GM19463 (cell line): ENCODE results near the gene RAB32.
"Not testable (repeated sequence)": the region's sequence is repeated elsewhere in the genome, so short reads cannot be mapped to it uniquely, and the experiment has no call there.

Experiments
- ATAC-seq: cut with Tn5 transposase; IDR thresholded peaks from one replicate; pipeline ENCODE4 v1.9.1; 2021; ENCODE audit warnings: mild to moderate bottlenecking, moderate library complexity; ENCODE audit not compliant: unreplicated experiment

The RAB32 gene

DNA sequence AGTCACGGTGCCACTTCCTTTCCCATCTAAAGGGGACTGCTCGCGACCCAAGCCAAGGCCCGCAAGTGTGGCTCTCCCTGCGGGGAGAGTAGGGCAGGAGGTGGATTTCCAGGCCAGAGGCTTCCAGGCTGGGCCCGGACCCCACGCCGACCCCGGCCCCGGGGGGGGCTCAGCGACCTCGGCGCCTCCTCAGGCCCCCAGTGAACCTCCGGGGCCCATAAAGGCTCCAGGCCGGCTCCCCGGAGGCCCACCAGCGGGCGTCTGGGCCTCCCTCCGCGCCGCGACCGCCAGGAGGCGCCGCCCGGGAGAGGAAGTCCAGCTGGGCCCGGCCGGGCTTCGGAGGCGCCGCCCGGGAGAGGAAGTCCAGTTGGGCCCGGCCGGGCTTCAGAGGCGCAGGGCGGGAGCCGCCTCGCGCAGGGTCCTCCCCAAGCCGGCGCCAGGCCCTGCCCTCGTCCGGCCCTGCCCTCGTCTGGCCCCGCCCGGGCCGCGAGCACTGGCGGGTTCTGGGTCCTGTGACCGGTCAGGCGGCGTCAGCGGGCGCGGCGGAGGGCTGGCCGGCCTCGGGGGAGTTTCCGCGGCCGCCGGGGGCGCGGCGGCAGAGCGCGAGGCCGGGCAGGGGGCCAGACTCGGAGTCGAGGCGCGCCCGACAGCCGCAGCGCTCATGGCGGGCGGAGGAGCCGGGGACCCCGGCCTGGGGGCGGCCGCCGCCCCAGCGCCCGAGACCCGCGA, at the start of gene RAB32:
RAB32 (plus strand) TSS at position 623 of the 729 bp plus-strand sequence; CDS start at position 662, 39 bp downstream.
- peak; percentile 81 for ATAC-seq

- no peak for ATAC-seq
Measured at GRCh38 chr6:146498309-146498708, 45.3 kb upstream of the RAB32 start.

DNA sequence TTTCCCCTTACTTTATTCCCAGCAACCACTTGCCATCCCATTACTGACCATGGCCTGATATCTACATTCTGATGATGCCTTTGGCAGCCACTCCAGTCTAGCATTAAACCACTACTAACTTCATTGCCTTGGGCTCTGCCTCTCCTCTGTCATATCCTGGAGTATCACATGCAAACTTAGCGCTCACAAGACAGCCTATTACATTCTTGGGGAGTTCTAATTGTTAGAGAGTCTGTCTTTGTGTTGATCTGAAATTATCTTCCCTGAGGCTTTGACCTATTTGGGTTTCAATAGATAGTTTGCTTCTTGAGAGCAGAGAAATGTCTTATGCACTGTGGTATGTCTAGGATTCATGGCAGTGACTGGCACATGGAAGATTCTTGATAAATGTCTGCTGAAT, 40.5 kb upstream of the RAB32 start:
- ATAC-seq = no peak

GRCh38 chr6:146515212-146515611, 28.4 kb upstream of the RAB32 start:
- no peak for ATAC-seq

GRCh38 chr6:146526192-146526591, 17.4 kb upstream of the RAB32 start:
- no peak for ATAC-seq

GRCh38 chr6:146532702-146533101, 10.9 kb upstream of the RAB32 start:
- no peak for ATAC-seq

GRCh38 chr6:146542881-146543210, 787 bp upstream of the RAB32 start:
- no peak for ATAC-seq

- ATAC-seq = no peak
Measured at GRCh38 chr6:146543940-146544615, 445 bp downstream of the RAB32 start.

DNA sequence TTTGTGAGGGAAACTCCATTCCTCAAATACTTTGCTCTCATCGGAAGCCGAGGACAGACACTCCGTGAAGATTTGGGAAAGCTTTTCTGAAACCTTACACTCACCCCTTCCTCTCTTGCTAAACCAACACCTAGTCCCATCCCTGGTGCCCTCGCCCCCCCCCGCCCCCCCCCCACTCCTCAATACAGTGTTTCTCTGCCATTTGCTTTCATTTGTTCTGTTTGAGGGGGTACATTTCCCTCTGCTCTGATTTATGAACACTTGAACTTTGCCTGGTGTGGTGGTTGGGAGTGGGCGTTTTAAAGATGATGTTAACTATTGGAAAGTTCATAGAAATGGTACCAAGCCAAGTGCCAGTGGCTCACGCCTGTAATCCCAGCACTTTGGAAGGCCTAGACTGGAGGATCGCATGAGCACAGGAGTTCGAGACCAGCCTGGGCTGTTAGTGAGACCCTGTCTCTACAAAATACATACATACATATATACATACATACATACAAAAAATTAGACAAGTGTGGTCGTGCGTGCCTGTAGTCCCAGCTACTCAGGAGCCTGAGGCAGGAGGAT, 1.1 kb downstream of the RAB32 start:
- ATAC-seq = no peak

GRCh38 chr6:146545581-146545980, 1.9 kb downstream of the RAB32 start:
- ATAC-seq = no peak

DNA sequence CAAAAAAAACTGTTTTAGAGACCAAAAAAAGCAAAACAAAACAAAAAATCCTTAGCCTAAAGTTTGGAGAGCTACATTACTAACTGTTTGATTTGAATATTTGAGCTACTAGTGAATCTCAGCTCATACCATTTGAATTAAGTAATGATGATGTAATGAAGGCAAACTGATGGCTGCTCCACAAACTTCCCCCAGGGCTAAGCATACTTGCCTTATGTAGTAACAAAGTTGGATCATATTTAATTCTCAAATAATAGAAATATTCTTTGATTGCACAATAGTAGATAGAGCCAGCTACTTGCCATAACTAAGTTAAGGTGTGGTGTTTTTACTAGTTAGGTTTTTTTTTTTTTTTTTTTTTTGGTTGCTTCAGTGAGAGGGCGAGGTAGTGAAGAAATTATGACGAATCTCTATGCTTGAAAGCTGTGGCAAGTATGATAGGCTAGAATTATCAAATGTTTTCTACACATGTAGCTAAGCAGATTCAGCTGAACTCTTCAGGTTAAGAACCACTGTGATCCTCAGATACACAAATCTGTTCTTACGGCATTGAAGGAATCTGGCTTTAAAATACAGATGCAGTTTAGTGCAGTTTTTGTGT, 2.9 kb downstream of the RAB32 start:
- no peak for ATAC-seq

- no peak for ATAC-seq
Measured at GRCh38 chr6:146547889-146548288, 4.3 kb downstream of the RAB32 start.

DNA sequence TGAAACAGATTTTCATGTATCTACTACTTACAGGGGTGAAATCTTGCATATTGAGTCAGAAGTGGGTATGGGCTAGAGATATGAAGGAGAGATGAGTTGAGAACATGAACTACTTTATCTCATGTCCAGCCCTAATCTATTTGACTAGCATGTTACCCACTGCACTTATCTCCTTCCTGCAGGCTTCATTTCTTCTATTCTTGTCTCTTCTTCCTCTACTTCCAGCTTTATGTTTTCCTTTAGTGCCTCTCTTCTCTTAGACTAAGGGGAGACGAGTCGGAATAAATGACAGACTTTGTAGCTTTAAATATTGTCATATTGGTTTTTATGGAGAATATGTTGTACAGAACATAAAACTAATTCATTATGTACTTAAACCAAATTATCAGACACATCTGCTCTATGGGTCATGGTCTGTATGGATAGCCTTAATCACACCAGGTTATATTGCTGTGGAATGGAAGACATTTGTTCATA, 5.3 kb downstream of the RAB32 start:
- ATAC-seq = no peak

- ATAC-seq = no peak
Measured at GRCh38 chr6:146550911-146551310, 7.3 kb downstream of the RAB32 start.

- no peak for ATAC-seq
Measured at GRCh38 chr6:146551545-146551944, 7.9 kb downstream of the RAB32 start.

DNA sequence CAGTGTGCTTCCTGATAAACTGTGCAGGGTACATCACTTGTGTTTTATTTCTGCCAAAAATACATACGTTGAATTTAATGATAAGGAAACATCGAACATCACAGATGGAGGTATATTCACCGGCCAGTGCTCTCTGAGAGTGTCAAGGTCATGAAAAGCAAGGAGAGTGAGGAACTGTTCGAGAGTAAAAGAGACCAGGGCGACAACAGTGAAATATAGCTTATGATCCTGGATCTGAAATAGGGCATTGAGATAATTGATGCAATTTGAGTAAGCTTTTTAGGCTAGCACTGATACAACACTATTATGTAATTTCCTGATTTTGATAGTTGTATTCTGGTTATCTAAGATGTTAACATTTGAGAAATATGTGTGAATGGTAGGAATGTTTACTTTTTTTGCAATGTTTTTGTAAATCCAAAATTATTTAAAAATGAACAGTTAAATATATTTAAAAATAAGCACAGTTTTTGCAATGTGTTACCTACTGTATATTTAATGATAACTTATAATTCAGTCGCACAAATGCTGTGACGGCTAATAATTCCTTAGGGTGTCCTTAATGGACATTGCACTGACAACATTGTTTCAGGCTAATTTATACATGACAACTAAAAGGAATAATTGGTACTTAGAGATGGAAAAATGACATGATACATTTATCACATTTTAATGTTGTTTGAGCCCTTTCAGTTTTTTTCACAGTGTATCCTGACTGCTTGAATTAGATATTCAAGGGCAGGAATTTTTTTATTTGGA, 9.9 kb downstream of the RAB32 start:
- no peak for ATAC-seq

DNA sequence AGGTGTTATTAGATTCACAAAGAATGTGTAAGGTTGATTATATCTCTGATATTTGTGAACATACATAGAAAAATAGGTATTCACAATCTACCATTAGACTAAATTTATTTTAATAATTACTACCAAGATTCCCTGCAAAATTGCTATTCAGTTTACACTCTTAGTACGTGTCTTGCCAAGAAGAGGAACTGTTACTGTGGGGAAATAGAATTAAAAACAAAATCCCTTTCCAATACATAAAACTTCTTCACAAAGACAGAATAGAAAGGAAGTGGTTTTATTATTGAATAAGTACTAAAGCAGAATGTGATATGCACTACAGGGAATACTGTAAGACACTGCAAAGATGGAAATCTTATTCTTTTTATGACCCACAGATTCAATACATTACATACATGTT, 17.0 kb downstream of the RAB32 start:
- ATAC-seq = no peak

- not testable (repeated sequence) for ATAC-seq
Measured at GRCh38 chr6:146566661-146567060, 23.0 kb downstream of the RAB32 start.

DNA sequence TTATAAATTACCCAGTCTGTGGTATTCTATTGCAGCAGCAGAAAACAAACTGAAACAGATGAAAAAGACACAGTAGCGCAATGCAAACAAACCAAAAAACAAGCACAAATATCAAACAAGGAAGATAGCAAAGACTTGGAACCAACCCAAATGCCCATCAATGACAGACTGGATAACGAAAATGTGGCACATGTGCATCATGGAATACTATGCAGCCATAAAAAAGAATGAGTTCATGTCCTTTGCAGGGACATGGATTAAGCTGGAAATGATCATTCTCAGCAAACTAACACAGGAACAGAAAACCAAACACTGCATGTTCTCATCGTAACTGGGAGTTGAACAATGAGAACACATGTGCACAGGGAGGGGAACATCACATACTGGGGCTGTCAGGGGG, 25.0 kb downstream of the RAB32 start:
- not testable (repeated sequence) for ATAC-seq

GRCh38 chr6:146574211-146574610, 30.6 kb downstream of the RAB32 start:
- no peak for ATAC-seq

DNA sequence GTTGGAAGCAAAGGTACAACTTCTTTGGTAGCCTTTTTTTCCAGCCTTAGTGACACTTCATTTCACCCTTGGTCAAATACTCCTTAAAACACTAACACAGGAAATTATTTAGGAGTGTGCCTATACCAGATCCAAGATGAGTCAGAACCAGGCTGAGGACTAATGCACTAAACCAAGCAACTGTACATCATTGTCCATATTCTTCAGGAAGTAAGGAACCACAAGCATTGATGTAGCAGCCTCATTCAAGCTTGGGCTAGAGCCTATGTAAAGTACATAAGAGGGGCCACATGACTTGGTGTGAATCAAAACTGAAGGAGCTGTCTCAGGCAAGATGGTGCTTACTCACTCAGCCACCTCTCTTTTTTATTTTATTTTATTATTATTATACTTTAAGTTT, 34.4 kb downstream of the RAB32 start:
- ATAC-seq = no peak
